ENCODE data around the gene SLC6A4.

SLC6A4 gene

DNA sequence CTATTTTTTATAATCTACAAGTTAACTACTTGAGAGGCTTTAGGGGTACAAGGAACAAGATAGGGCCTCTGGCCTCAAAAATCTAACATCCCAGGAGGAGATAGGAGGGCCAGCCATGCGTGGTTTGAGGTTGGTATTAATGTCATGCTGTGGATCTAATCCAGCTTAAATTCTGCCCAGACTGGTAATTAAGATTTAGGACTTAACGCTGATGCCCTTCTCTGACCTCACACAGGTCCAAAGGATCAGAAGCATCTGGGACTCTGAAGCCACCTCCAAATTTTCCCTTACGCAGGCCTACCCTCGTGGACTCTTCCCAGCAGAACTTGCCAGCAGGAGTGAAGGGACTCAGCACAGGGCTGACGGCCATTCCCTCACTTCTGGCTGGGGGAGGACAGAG, 15.1 kb downstream of the SLC6A4 start:
- H3K4me3 ChIP-seq (ENCODE audit: low read depth, low read length) = no peak overlapping the region
- TF ChIP-seq CTCF (IDR thresholded peaks at IDR 0.05; ENCODE audit: borderline replicate concordance, insufficient read depth, low read depth, low read length) = no peak

GRCh38 chr17:30219833-30220232, 15.7 kb downstream of the SLC6A4 start:
- H3K4me3 ChIP-seq (ENCODE audit: low read depth, low read length) = no peak overlapping the region
- TF ChIP-seq CTCF (IDR thresholded peaks at IDR 0.05; ENCODE audit: borderline replicate concordance, insufficient read depth, low read depth, low read length) = no peak

- H3K4me3 ChIP-seq (ENCODE audit: low read depth, low read length) = no peak overlapping the region
- TF ChIP-seq CTCF (IDR thresholded peaks at IDR 0.05; ENCODE audit: borderline replicate concordance, insufficient read depth, low read depth, low read length) = no peak
These were observed 16.2 kb downstream of the SLC6A4 start for GRCh38 chr17:30219315-30219714.

- TF ChIP-seq CTCF (IDR thresholded peaks at IDR 0.05; ENCODE audit: borderline replicate concordance, insufficient read depth, low read depth, low read length) = no peak
- no peak overlapping the region for H3K4me3 ChIP-seq (ENCODE audit: low read depth, low read length)
These were observed 16.7 kb downstream of the SLC6A4 start for GRCh38 chr17:30218799-30219198.

- no peak overlapping the region for H3K4me3 ChIP-seq (ENCODE audit: low read depth, low read length)
- no peak for TF ChIP-seq CTCF (IDR thresholded peaks at IDR 0.05; ENCODE audit: borderline replicate concordance, insufficient read depth, low read depth, low read length)
These were observed 17.7 kb downstream of the SLC6A4 start for GRCh38 chr17:30217746-30218245.

GRCh38 chr17:30217054-30217453, 18.4 kb downstream of the SLC6A4 start:
- TF ChIP-seq CTCF (IDR thresholded peaks at IDR 0.05; ENCODE audit: borderline replicate concordance, insufficient read depth, low read depth, low read length) = no peak
- no peak overlapping the region for H3K4me3 ChIP-seq (ENCODE audit: low read depth, low read length)

DNA sequence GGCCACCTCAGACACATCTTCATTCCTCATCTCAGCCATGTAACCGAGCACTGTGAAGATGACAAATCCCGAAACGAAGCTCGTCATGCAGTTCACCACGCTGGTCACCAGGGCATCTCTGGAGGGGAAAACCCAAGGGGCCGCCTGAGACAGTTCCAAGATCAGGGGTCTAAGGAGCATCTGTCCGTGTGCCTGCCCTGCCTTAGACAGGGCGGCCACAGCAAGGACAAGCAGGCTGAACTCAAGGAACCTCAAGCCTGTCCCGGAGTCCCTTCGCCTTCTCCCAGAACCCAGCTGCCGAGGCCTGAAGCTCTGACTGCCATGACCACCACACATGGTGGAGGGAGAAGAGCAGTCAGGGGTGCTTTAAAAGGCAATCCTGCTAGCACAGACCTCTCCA, 22.7 kb downstream of the SLC6A4 start:
- peak; percentile 58 for TF ChIP-seq CTCF (IDR thresholded peaks at IDR 0.05; ENCODE audit: borderline replicate concordance, insufficient read depth, low read depth, low read length)
- peak overlapping the region; percentile 12 for H3K4me3 ChIP-seq (ENCODE audit: low read depth, low read length)
